ENCODE data around the gene PLCE1.

PLCE1 gene

GRCh38 chr10:94025806-94026205 is 32.1 kb downstream of the PLCE1 start:
- no peak for DNase-seq

DNA sequence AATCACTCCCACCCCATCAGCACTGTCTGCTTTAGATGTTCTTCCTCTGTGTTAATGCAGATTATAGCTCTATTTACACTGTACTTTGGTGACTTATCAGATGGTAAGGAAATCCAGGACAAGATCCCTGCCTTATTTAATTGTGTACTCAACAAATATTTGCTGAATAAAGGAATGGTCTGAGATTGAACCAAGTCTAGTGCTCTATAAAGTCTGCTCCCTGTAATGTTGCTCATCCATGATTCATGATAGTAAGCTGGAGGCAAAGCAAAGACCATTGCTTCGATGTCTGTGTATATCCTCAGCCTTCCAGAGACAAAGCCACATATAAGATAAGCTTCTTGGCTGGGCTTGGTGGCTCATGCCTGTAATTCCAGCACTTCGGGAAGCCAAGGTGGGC is 33.5 kb downstream of the PLCE1 start:
- DNase-seq, result no peak

DNA sequence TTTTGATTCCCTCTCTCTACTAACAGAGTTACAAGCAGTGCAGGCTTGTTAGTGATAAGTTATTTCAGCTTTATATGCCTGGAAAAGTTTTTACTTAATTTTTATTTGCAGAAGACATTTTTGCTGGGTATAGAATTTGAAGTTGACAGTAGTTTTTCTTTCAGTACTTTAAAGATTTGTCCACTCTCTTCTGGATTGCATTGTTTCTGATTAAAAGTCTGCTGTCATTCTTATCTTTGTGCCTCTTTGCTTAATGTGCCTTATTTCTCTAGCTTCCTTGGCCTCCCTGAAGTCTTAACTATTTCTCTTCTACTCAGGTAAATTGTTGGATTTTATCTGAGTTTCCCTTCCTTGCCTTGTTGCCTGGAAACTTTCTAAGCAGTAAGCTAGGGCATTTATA is 36.2 kb downstream of the PLCE1 start:
- DNase-seq, result no peak

DNA sequence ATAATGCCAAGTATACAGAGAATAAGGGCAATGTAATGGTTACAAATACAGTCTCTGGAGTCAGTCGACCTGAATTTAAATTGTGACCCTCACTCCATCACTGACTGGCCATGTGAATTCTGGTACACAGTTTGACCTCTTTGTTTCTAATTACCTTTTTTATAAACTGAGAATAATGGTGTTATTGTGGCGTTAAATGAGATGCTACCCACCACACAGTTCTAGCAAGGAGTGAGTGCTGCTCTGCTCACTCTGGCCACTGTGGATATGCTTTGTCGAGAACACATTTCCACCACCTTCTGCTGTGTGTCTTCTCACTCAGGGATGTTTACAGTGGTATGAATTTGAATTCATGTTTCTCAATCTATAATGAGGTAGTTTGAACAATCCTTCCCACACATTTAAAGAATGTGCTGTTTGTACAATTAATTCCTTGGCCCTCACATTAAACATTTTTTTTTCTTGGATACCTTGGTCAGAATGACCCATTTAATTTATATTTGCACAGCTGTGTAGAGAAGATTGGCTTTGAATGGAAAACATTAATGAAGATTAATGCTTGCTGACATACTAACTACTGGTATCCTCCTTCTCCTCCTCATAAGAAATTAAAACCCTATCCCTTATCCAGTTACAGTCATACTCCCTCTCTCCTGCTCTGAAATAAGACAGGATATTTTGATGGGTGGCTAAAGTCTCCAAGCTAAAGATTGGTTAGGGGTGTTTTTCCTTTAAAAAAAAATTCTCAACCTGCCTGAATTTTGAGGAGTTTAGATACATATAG is 42.4 kb downstream of the PLCE1 start:
- DNase-seq, result no peak

DNA sequence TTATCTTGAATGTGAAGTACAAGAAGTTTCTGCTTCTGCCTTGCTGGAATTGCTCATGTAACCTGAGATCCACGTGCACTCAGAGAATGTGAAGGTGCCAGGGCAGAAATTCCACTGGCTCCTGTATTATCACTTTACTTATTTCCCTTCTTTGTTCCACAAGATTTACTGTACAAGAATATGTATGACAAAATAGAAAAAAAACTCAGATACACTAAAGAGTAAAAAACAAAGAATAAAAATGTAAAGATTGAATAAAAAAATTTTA is 43.0 kb downstream of the PLCE1 start:
- DNase-seq, result no peak

GRCh38 chr10:94037286-94037685 is 43.6 kb downstream of the PLCE1 start:
- no peak for DNase-seq

GRCh38 chr10:94038024-94038423 is 44.3 kb downstream of the PLCE1 start:
- no peak for DNase-seq

- DNase-seq, result no peak
Measured at GRCh38 chr10:94041206-94041605, 47.5 kb downstream of the PLCE1 start.

DNA sequence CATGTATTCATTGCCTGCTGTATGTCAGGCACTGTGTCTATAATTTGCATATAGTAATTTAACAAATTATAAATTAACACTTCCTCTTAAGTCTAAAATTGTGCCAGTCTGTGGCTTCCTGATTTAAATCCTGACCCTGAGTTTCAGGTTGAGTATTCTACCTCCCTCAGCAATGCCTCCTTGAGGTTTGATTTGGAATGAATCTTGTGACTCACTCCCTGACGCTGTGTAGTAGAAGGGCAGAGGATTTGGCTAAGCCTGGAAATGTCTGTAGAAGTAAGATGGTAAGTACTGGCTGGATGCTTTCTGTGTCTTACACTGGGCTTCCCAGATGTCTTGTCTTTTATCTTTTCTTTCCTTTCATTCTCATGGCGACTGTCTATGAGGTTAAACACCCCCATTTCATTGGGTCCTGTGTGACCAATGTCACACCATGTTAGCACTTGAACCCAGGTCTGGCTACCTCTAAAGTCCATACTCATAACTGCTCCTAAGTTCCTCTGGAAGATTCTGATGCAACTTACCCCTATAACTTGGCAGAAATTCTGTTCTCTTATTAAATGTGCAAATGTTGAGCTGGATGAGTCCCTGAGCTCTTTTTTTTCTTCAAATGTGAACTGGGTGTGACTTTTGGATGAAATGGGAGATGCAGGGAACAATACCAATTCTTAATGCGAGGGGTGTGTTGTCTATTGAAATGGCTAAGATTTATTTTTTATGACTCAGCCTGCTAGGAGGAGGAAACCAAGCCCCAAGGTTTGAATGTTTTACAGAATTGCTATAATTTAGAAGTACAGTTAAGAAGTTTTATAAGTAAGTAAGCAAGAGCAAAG is 48.5 kb downstream of the PLCE1 start:
- DNase-seq, result no peak

GRCh38 chr10:94042834-94043175 is 49.1 kb downstream of the PLCE1 start:
- DNase-seq, result no peak

Data from inflammatory macrophage treated with lipopolysaccharide for 4 hours (primary cell).